ENCODE data around the gene CSPG5. TPM values are rescaled to one million over a fixed set of nuclear protein-coding genes. Genes with fewer than 3 reads are reported as not detected.

The CSPG5 gene
- total RNA-seq, 2 experiments from 2014 or later = 0.30 to 0.40 TPM

DNA sequence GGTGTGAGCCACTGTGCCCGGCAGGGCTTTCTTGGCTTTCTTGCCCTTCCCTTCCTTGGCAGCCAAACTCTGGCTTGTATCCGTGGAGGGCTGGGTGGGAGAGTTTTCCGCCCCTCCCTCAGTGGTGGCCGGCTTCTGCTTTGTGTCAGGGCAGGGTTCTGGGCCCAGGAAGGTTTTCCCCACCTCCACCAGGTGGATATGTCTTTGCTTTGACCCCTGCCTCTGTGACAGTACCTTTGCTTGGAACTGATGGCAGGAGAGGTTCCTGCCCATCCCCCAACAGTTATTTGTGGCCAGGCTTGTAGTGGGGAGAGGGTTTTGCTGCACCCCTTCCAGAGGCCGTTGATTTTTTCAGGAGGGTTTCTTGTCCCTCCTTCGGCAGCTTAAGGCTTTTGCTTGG is 24.3 kb downstream of the CSPG5 start:
- ChIA-PET POLR2A (no interaction called here), CTCF (no interaction called here)
- no peak for DNase-seq
- peaks cover 26% of the 10 kb centered on the region for H3K27me3 Mint-ChIP-seq
- no peaks in the 10 kb centered on the region for H3K36me3 Mint-ChIP-seq (ENCODE audit: low read depth)
- no peak overlapping the region for H3K4me3 Mint-ChIP-seq
- no peaks in the 10 kb centered on the region for H3K4me1 Mint-ChIP-seq
- no peaks in the 10 kb centered on the region for H3K9me3 Mint-ChIP-seq
- H3K27ac Mint-ChIP-seq = no peak overlapping the region

DNA sequence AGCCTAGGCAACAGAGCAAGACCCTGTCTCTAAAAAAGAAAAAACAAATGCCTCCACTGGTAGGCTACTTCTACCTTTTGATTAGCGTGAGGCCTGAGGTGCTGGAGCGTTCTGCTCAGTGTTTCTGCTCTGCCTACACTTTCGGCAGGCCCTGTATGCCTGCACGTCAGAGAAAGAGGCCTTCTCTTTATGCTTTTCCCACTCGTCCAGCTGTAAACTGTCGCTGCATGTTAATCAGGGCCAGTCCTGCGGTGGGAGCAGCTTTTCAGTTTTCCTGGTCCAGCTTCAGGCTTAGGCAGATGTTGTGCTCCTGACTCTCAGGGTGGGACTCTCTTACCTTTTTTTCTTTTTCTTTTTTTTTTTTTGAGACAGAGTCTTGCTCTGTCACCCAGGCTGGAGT is 25.3 kb downstream of the CSPG5 start:
- Mint-ChIP-seq H3K27ac (no peak overlapping the region), H3K4me1 (no peaks in the 10 kb centered on the region), H3K9me3 (no peaks in the 10 kb centered on the region), H3K27me3 (peaks cover 28% of the 10 kb centered on the region), H3K4me3 (no peak overlapping the region), H3K36me3 (ENCODE audit: low read depth) (no peaks in the 10 kb centered on the region)
- no peak for DNase-seq
- ChIA-PET CTCF (no interaction called here), POLR2A (no interaction called here)

DNA sequence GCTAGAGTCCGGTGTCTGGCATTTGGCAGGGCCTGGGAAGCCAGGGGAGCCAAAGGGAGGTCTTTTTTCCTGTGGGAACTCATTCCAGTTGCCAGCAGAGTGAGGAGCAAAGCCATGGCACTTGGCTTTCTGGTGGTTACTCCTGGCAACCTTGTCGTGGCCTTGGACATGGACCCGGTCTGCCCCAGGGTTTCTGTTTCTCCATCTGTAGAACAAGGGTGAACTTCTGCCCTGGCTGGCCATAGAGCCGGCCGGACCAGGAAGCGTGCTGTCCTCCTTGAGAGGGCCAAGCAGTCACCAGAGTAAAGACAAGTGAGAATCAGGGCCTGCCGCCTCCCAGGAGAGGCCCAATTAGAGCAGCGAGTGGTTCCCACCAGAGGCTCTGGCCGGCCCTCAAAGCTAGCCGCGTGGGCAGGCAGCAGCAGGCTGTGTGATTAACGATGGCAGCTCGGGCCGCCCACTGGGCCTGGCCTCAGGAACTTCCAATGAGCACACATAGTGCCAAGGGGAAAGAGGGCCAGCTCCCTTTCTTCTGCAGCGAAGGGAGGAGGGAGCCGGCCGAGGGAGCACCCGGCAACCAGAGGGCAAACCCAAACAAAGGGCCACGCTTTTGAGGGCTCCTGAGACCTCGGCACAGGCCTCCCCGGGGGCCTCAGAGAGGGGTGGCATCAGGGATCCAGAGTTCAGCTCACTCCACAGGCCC is 36.0 kb downstream of the CSPG5 start:
- CTCF ChIA-PET = no interaction called here
- H3K4me1 Mint-ChIP-seq = no peaks in the 10 kb centered on the region
- peaks cover 12% of the 10 kb centered on the region for H3K27me3 Mint-ChIP-seq
- H3K4me3 Mint-ChIP-seq = no peak overlapping the region
- no peaks in the 10 kb centered on the region for H3K9me3 Mint-ChIP-seq
- H3K36me3 Mint-ChIP-seq (ENCODE audit: low read depth) = no peaks in the 10 kb centered on the region
- H3K27ac Mint-ChIP-seq = no peak overlapping the region
- DNase-seq = no peak
- POLR2A ChIA-PET = no interaction called here

DNA sequence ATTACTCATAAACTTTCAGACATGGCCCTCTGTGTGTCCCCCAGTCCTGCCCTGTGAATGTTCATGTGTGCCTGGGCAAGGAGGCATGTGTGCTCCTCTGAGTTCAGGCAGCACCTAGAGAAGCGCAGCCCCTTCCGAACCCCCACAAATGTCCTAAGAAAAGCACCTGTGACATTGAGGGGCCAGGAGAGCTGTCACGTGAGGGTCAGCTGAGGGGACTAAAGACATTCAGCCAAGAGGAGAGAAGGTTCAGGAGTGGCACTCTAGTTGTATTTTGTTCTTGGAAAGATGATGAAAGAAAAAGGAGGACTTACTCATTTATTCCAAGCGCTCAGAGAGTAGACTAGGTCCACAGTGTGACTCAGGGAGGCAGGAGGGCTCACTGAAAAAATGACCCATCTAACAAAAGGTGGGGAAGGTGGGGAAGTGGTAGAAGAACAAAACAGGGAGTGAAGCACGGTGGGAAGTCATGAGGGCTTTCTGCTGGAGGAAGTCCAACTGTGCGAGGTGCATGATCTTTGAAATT is 37.0 kb downstream of the CSPG5 start:
- ChIA-PET POLR2A (no interaction called here), CTCF (no interaction called here)
- DNase-seq = no peak
- H3K4me3 Mint-ChIP-seq = no peak overlapping the region
- no peaks in the 10 kb centered on the region for H3K4me1 Mint-ChIP-seq
- peaks cover 7% of the 10 kb centered on the region for H3K27me3 Mint-ChIP-seq
- H3K27ac Mint-ChIP-seq = no peak overlapping the region
- no peaks in the 10 kb centered on the region for H3K36me3 Mint-ChIP-seq (ENCODE audit: low read depth)
- no peaks in the 10 kb centered on the region for H3K9me3 Mint-ChIP-seq

DNA sequence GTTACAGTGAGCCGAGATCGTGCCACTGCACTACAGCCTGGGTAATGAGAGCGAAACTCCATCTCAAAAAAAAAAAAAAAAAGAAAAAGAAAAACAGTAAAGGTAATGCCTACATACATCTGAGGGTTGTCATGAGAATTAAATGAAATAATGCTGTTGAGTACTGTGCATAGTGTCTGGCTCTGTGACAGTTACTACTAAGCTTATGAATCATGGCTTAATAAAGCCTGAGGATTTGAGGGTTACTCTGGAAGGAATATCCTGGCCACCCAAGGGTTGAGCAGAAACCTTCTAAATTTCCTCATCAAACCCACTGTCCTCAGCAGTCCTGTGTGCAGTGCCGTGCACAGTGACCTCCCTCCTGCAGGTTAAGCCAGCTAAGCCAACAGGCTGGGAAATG is 38.4 kb downstream of the CSPG5 start:
- Mint-ChIP-seq H3K27ac (no peak overlapping the region), H3K27me3 (peaks cover 7% of the 10 kb centered on the region), H3K36me3 (ENCODE audit: low read depth) (no peaks in the 10 kb centered on the region), H3K4me3 (no peak overlapping the region), H3K9me3 (no peaks in the 10 kb centered on the region), H3K4me1 (no peaks in the 10 kb centered on the region)
- POLR2A ChIA-PET = interaction anchor here (1.1 kb wide), 1 partner anchor 27 kb away, joined by 3 read pairs; the partner anchor contains the start of gene ELP6
- no peak for DNase-seq
- CTCF ChIA-PET = interaction anchor here (0.7 to 1.6 kb wide), 3 partner anchors 18 to 273 kb away, joined by 3 to 6 read pairs (median 3); no protein-coding TSS in a partner anchor

DNA sequence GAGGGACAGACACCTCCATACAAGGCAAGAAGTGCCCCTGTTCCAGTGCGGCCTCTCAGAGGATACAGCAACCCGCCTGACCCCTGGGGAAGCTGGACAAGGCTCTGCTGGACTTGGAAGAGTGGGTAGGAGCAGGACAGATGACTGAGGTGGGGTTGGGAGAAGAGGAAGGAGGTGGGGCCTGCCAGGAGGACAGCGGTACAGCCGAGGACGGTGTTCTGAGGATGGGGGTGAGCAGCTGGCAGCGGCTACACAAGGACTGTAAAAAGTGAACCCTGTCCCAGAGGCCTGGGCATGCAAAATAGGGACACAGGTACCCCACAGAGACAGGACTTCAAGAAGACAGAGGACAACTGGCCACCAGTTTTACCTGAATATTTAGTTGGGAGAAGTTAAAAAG is 41.7 kb downstream of the CSPG5 start:
- H3K9me3 Mint-ChIP-seq = no peaks in the 10 kb centered on the region
- peaks cover 9% of the 10 kb centered on the region for H3K27me3 Mint-ChIP-seq
- H3K27ac Mint-ChIP-seq = no peak overlapping the region
- POLR2A ChIA-PET = no interaction called here
- CTCF ChIA-PET = no interaction called here
- H3K4me3 Mint-ChIP-seq = no peak overlapping the region
- DNase-seq = no peak
- no peaks in the 10 kb centered on the region for H3K36me3 Mint-ChIP-seq (ENCODE audit: low read depth)
- no peaks in the 10 kb centered on the region for H3K4me1 Mint-ChIP-seq

DNA sequence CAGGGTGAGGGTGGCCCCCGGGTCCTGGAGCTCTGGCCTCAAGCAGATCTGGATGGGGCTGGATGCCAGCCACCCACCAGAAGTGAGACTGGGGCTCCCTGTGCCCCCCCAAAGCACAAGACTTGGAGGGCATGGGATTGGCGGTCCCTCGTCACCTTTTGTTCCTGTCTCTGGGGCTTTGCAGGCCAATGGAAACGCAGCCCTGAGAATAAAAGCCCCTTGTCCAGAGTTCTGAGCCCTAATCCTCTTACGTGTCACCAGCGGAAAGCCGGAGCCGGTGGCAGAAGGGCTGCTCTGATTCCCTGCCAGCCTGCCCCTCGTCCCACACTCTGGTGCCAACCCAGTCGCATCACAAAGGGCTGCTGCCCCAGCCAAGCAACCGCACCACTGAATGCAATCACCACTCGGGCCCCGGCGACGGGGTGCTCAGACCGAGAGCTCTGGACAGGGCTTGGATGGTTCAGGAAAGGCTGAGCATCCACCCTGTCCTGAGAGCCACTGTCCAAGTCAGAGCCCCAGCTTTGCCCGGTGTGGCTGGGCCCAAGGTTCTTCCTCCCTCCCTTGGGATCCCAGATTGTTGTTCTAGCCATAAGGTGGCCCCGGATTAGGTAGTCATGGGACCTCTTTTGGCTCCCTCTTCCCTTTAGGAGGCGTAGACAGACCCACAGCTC is 42.3 kb downstream of the CSPG5 start:
- ChIA-PET CTCF (no interaction called here), POLR2A (no interaction called here)
- no peak overlapping the region for H3K4me3 Mint-ChIP-seq
- H3K27ac Mint-ChIP-seq = no peak overlapping the region
- peaks cover 5% of the 10 kb centered on the region for H3K27me3 Mint-ChIP-seq
- no peaks in the 10 kb centered on the region for H3K9me3 Mint-ChIP-seq
- no peaks in the 10 kb centered on the region for H3K36me3 Mint-ChIP-seq (ENCODE audit: low read depth)
- DNase-seq = no peak
- no peaks in the 10 kb centered on the region for H3K4me1 Mint-ChIP-seq

DNA sequence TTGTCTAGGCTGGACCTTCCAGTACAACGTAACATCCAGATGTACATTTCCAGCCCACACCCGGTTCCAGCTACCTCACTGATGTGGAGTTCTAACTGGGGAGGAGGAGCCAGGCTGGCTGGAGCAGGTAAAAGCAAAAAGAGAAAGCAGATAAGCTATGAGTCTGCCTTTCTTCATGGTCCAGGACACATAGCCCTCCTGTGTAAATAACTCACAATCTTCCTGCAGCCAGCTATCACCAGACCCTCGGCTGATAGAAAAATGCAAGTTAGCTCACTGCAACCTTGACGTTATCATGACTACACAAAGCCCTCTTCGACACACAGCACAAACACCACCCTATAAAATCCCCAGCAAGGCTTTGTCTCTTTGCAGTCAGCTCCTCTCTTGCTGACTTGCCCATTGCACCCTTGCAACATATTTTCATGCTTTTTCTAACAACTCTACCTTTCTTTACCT is 44.6 kb downstream of the CSPG5 start:
- Mint-ChIP-seq H3K27ac (no peak overlapping the region), H3K27me3 (peaks cover 5% of the 10 kb centered on the region), H3K9me3 (no peaks in the 10 kb centered on the region), H3K36me3 (ENCODE audit: low read depth) (no peaks in the 10 kb centered on the region), H3K4me3 (no peak overlapping the region), H3K4me1 (no peaks in the 10 kb centered on the region)
- DNase-seq = no peak
- CTCF ChIA-PET = interaction anchor here (0.6 to 5.1 kb wide), 5 partner anchors 11 to 304 kb away, joined by 3 to 25 read pairs (median 4); no protein-coding TSS in a partner anchor
- POLR2A ChIA-PET = no interaction called here

DNA sequence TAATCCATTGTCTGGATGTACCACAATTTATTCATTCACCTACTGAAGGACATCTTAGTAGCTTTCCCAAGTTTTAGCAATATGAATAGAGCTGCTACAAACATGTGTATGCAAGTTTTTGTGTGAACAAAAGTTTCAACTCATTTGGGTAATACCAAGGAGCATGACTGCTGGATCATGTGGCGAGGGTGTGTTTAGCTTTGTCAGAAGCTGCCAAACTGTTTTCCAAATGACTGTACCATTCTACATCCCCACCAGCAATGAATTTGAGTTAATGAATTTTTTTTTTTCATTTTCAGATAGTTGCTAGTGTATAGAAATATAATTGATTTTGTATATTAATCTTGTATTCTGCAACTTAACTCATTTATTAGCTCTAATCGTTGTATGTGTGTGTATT is 45.2 kb downstream of the CSPG5 start:
- Mint-ChIP-seq H3K36me3 (ENCODE audit: low read depth) (no peaks in the 10 kb centered on the region), H3K27ac (no peak overlapping the region), H3K4me3 (no peak overlapping the region), H3K27me3 (peaks cover 5% of the 10 kb centered on the region), H3K9me3 (no peaks in the 10 kb centered on the region), H3K4me1 (no peaks in the 10 kb centered on the region)
- DNase-seq = no peak
- ChIA-PET CTCF (interaction anchor here (0.6 to 5.1 kb wide), 5 partner anchors 10 to 304 kb away, joined by 3 to 25 read pairs (median 4); no protein-coding TSS in a partner anchor), POLR2A (no interaction called here)

DNA sequence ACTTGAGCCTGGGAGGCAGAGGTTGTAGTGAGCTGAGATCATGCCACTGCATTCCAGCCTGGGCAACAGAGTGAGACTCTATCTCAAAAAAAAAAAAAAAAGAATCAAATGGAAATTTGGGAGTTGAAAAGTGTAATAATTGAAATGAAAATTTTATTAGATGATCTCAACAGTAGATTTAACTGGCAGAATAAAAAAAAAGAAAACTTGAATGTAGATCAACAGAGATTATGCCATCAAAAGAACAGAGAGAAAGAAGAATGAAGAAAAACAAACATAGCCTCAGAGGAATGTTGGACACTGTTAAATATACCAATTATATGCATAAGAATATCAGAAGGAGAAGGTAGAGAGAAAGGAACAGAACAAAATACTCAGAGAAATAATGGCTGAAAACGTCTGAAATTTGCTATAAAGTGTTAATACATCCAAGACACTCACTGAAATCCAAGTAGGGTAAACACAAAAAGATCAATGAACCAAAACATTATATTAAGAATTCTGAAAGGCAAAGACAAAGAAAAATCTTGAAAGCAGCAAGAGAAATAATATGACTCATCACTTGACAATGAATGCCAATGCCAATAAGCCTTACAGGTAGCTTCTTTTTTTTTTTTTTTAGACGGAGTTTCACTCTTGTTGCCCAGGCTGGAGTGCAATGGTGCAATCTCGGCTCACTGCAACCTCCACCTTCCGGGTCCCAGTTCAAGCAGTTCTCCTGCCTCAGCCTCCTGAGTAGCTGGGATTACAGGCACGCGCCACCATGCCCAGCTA is 50.5 kb downstream of the CSPG5 start:
- peaks cover 4% of the 10 kb centered on the region for H3K9me3 Mint-ChIP-seq
- H3K4me1 Mint-ChIP-seq = no peaks in the 10 kb centered on the region
- ChIA-PET POLR2A (no interaction called here), CTCF (no interaction called here)
- DNase-seq = no peak
- no peak overlapping the region for H3K27ac Mint-ChIP-seq
- H3K27me3 Mint-ChIP-seq = no peaks in the 10 kb centered on the region
- H3K4me3 Mint-ChIP-seq = no peak overlapping the region
- peaks cover 2% of the 10 kb centered on the region for H3K36me3 Mint-ChIP-seq (ENCODE audit: low read depth)

DNA sequence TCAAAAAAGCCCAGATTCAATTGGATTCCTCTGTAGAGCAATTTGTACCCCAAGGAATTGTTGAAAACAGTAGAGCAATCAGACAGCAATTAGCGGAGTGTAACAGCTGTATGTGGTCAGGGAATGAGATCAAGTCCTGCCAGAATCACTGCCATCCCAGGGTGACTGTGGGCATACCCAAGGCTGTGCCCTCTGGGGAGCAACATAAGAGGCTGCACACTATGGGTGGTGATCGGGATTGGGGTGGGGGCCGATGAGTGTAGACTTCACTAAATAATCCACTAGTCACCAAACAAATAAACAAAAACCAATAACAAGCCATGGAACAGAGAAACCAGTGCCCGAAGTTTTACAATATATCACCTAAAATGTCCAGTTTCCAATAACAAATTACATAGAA is 53.0 kb downstream of the CSPG5 start:
- Mint-ChIP-seq H3K36me3 (ENCODE audit: low read depth) (peaks cover 2% of the 10 kb centered on the region), H3K4me1 (peaks cover 11% of the 10 kb centered on the region), H3K27me3 (peaks cover 2% of the 10 kb centered on the region), H3K27ac (no peak overlapping the region), H3K4me3 (no peak overlapping the region), H3K9me3 (peaks cover 4% of the 10 kb centered on the region)
- POLR2A ChIA-PET = interaction anchor here (1.4 kb wide), 1 partner anchor 299 kb away, joined by 3 read pairs; no protein-coding TSS in a partner anchor
- DNase-seq = no peak
- CTCF ChIA-PET = interaction anchor here (0.6 kb wide), 1 partner anchor 262 kb away, joined by 3 read pairs; no protein-coding TSS in a partner anchor

DNA sequence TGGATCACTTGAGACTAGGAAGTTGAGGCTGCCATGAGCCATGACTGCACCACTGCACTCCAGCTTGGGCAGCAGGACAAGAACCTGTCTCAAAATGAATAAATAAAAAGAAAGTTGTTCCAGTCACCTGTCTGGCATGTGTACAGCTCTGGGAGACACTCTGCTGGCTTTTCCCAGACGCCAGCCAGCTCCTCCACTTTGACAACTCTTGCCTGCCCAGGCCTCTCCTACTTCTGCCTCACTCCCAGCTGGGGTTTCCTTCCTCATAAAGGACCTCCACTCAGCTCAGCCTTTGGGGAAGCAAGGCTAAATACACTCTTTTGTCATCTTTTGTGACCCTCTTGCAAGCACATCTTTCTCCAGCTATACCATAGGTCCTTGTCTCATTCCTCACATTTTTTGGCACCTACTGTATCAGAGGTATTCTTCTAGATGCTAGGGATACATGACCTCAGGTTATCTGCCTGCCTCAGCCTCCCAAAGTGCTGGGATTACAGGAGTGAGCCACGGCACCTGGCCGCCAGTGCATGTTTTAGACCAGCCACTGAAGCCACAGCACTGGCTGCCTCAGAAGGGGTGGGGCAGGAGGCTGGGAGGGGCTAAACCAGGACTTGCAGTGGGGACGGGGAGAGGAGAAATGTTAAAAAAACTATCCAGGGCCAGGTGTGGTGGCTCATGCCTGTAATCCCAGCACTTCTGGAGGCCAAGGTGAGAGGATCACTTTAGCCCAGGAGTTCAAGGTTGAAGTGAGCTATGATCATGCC is 55.2 kb downstream of the CSPG5 start:
- Mint-ChIP-seq H3K9me3 (peaks cover 4% of the 10 kb centered on the region), H3K27me3 (peaks cover 3% of the 10 kb centered on the region), H3K27ac (no peak overlapping the region), H3K4me3 (no peak overlapping the region), H3K4me1 (peaks cover 11% of the 10 kb centered on the region), H3K36me3 (ENCODE audit: low read depth) (peaks cover 2% of the 10 kb centered on the region)
- POLR2A ChIA-PET = interaction anchor here (0.6 to 2.0 kb wide), 5 partner anchors 256 to 302 kb away, joined by 4 to 11 read pairs (median 4); partner anchors contain the start of gene SMARCC1
- DNase-seq = no peak
- CTCF ChIA-PET = interaction anchor here (0.6 to 5.0 kb wide), 13 partner anchors 9 to 466 kb away, joined by 3 to 93 read pairs (median 5); partner anchors contain the start of gene SMARCC1

Measured in activated CD4-positive, alpha-beta memory T cell treated with anti-CD3 and anti-CD28 coated beads, Interleukin-2, amount 10 ng/mL, durations not matched to agents 7 days and 5 days (primary cell).